ENCODE results near the gene FNBP1. TPM values are rescaled to one million over a fixed set of nuclear protein-coding genes. Genes with fewer than 3 reads are reported as not detected.

The FNBP1 gene
- total RNA-seq, 2 donors from 2014 or later, result 71.5 to 80.3 TPM

- H3K4me1 ChIP-seq (ENCODE audit: control insufficient read depth in 1 of 2, low read depth in 2 of 2), result peaks cover 50 to 71% of the 10 kb centered on the region in 2 donors
Observed at GRCh38 chr9:129936222-129936621, 106.8 kb downstream of the FNBP1 start.

GRCh38 chr9:129934780-129935179 lies 108.2 kb downstream of the FNBP1 start:
- H3K4me1 ChIP-seq (ENCODE audit: control insufficient read depth in 1 of 2, low read depth in 2 of 2), result peaks cover 50 to 68% of the 10 kb centered on the region in 2 donors
- peak; percentile 33 for ATAC-seq (ENCODE audit: insufficient number of reproducible peaks, low FRiP score, low read depth)
- DNase-seq (ENCODE audit: low spot score), result no peak
- no peak for TF ChIP-seq CTCF (IDR thresholded peaks at IDR 0.05)
- no peaks in the 10 kb centered on the region for H3K9me3 ChIP-seq
- no peak overlapping the region for H3K4me3 ChIP-seq
- no peaks in the 10 kb centered on the region for H3K27me3 ChIP-seq (replicated peaks; ENCODE audit: insufficient read depth)
- H3K27ac ChIP-seq, result peak overlapping the region; percentile 32 to 77
- no peaks in the 10 kb centered on the region for H3K36me3 ChIP-seq

More at GRCh38 chr9:129936222-129936621, 106.8 kb downstream of the FNBP1 start:
- DNase-seq (ENCODE audit: low spot score) (no peak), ATAC-seq (ENCODE audit: insufficient number of reproducible peaks, low FRiP score, low read depth) (no peak)
- Histone ChIP-seq H3K4me3 (no peak overlapping the region), H3K9me3 (no peaks in the 10 kb centered on the region), H3K27ac (peak overlapping the region in 1 of 2 donors; percentile 77), H3K27me3 (replicated peaks; ENCODE audit: insufficient read depth) (no peaks in the 10 kb centered on the region), H3K36me3 (no peaks in the 10 kb centered on the region)
- no peak for TF ChIP-seq CTCF (IDR thresholded peaks at IDR 0.05)

GRCh38 chr9:129934041-129934591 lies 108.9 kb downstream of the FNBP1 start:
- ATAC-seq (ENCODE audit: insufficient number of reproducible peaks, low FRiP score, low read depth) (no peak), DNase-seq (ENCODE audit: low spot score) (no peak)
- Histone ChIP-seq H3K36me3 (no peaks in the 10 kb centered on the region), H3K4me3 (no peak overlapping the region), H3K4me1 (ENCODE audit: control insufficient read depth in 1 of 2, low read depth in 2 of 2) (peaks cover 46 to 61% of the 10 kb centered on the region in 2 donors), H3K27ac (peak overlapping the region; percentile 32 to 77), H3K27me3 (replicated peaks; ENCODE audit: insufficient read depth) (no peaks in the 10 kb centered on the region), H3K9me3 (no peaks in the 10 kb centered on the region)
- TF ChIP-seq CTCF (IDR thresholded peaks at IDR 0.05), result no peak

- no peak overlapping the region for H3K4me3 ChIP-seq
- no peak for TF ChIP-seq CTCF (IDR thresholded peaks at IDR 0.05)
- ATAC-seq (ENCODE audit: insufficient number of reproducible peaks, low FRiP score, low read depth) (no peak), DNase-seq (ENCODE audit: low spot score) (no peak)
- peak overlapping the region; percentile 27 to 77 for H3K27ac ChIP-seq
- no peaks in the 10 kb centered on the region for H3K9me3 ChIP-seq
- H3K4me1 ChIP-seq (ENCODE audit: control insufficient read depth in 1 of 2, low read depth in 2 of 2), result peaks cover 39 to 54% of the 10 kb centered on the region in 2 donors
- no peaks in the 10 kb centered on the region for H3K27me3 ChIP-seq (replicated peaks; ENCODE audit: insufficient read depth)
- peaks cover 4% of the 10 kb centered on the region for H3K36me3 ChIP-seq
Observed at GRCh38 chr9:129933185-129934040, 109.6 kb downstream of the FNBP1 start.

All from thoracic aorta (tissue), 2 donors.